ENCODE results near the gene HIC1.

HIC1 gene

GRCh38 chr17:2090210-2090641, 35.3 kb downstream of the HIC1 start:
- Histone ChIP-seq H3K27ac (replicated peaks) (no peak overlapping the region), H3K27me3 (ENCODE audit: insufficient read depth, poor library complexity, severe bottlenecking) (no peaks in the 10 kb centered on the region), H3K4me3 (replicated peaks; ENCODE audit: insufficient read depth, low read length) (no peak overlapping the region)
- TF ChIP-seq, protein P1, sequence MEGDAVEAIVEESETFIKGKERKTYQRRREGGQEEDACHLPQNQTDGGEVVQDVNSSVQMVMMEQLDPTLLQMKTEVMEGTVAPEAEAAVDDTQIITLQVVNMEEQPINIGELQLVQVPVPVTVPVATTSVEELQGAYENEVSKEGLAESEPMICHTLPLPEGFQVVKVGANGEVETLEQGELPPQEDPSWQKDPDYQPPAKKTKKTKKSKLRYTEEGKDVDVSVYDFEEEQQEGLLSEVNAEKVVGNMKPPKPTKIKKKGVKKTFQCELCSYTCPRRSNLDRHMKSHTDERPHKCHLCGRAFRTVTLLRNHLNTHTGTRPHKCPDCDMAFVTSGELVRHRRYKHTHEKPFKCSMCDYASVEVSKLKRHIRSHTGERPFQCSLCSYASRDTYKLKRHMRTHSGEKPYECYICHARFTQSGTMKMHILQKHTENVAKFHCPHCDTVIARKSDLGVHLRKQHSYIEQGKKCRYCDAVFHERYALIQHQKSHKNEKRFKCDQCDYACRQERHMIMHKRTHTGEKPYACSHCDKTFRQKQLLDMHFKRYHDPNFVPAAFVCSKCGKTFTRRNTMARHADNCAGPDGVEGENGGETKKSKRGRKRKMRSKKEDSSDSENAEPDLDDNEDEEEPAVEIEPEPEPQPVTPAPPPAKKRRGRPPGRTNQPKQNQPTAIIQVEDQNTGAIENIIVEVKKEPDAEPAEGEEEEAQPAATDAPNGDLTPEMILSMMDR (IDR thresholded peaks at IDR 0.05; ENCODE audit: insufficient read depth, low read length) = no peak
- TF ChIP-seq, protein P2, sequence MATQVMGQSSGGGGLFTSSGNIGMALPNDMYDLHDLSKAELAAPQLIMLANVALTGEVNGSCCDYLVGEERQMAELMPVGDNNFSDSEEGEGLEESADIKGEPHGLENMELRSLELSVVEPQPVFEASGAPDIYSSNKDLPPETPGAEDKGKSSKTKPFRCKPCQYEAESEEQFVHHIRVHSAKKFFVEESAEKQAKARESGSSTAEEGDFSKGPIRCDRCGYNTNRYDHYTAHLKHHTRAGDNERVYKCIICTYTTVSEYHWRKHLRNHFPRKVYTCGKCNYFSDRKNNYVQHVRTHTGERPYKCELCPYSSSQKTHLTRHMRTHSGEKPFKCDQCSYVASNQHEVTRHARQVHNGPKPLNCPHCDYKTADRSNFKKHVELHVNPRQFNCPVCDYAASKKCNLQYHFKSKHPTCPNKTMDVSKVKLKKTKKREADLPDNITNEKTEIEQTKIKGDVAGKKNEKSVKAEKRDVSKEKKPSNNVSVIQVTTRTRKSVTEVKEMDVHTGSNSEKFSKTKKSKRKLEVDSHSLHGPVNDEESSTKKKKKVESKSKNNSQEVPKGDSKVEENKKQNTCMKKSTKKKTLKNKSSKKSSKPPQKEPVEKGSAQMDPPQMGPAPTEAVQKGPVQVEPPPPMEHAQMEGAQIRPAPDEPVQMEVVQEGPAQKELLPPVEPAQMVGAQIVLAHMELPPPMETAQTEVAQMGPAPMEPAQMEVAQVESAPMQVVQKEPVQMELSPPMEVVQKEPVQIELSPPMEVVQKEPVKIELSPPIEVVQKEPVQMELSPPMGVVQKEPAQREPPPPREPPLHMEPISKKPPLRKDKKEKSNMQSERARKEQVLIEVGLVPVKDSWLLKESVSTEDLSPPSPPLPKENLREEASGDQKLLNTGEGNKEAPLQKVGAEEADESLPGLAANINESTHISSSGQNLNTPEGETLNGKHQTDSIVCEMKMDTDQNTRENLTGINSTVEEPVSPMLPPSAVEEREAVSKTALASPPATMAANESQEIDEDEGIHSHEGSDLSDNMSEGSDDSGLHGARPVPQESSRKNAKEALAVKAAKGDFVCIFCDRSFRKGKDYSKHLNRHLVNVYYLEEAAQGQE (IDR thresholded peaks at IDR 0.05; ENCODE audit: insufficient replicate concordance, low read depth) = no peak
- TF ChIP-seq SPI1 (IDR thresholded peaks at IDR 0.05; ENCODE audit: borderline replicate concordance, low read depth) (no peak), GABPA (IDR thresholded peaks at IDR 0.05; ENCODE audit: low read depth) (no peak), POLR2AphosphoS5 (IDR thresholded peaks at IDR 0.05; ENCODE audit: low read depth) (no peak)
- DNase-seq (ENCODE audit: low read depth in 1 of 2, low spot score in 1 of 2) = no peak

DNA sequence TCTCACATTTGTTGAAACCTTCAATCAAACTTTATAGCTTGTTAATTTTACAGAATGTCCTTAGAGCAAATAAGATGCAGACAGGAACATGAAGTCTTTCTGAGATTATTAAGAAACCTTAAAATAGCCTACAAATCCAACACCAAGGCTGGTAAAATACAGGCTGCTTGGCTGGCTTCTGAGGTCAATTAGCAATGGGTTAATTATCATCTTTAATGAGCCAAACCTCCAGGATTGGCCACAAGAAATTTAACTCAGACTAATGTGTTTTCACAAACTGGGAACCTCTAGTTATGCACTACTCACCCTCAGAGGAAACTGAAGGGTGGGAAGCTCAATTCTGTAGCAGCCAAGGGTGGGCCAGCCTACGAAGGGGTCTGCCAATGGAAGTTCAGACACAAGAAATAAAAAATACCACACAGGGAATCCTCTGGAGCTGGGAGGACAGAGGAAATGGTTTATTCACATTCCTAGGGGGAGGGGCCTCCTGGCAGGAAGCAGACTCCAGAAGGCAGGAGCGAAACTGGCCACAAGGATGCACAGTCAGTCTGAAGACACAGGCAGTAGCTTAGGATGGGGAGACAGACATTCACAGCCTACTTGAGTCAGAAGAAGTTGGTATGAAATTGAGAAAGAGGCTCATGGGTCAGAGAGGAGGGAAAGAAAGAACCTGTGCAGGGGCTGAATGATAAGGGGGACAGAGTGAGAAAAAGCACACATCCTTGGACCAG, 36.1 kb downstream of the HIC1 start:
- TF ChIP-seq, protein P1 (IDR thresholded peaks at IDR 0.05; ENCODE audit: insufficient read depth, low read length) = no peak
- TF ChIP-seq, protein P2 (IDR thresholded peaks at IDR 0.05; ENCODE audit: insufficient replicate concordance, low read depth) = no peak
- TF ChIP-seq SPI1 (IDR thresholded peaks at IDR 0.05; ENCODE audit: borderline replicate concordance, low read depth) (no peak), GABPA (IDR thresholded peaks at IDR 0.05; ENCODE audit: low read depth) (no peak), POLR2AphosphoS5 (IDR thresholded peaks at IDR 0.05; ENCODE audit: low read depth) (no peak)
- Histone ChIP-seq H3K27me3 (ENCODE audit: insufficient read depth, poor library complexity, severe bottlenecking) (no peaks in the 10 kb centered on the region), H3K4me3 (replicated peaks; ENCODE audit: insufficient read depth, low read length) (no peak overlapping the region), H3K27ac (replicated peaks) (no peak overlapping the region)
- no peak for DNase-seq (ENCODE audit: low read depth in 1 of 2, low spot score in 1 of 2)

GRCh38 chr17:2092253-2092652, 37.4 kb downstream of the HIC1 start:
- TF ChIP-seq GABPA (IDR thresholded peaks at IDR 0.05; ENCODE audit: low read depth) = no peak
- TF ChIP-seq SPI1 (IDR thresholded peaks at IDR 0.05; ENCODE audit: borderline replicate concordance, low read depth) = no peak
- TF ChIP-seq POLR2AphosphoS5 (IDR thresholded peaks at IDR 0.05; ENCODE audit: low read depth) = no peak
- TF ChIP-seq, protein P2 (IDR thresholded peaks at IDR 0.05; ENCODE audit: insufficient replicate concordance, low read depth) = no peak
- DNase-seq (ENCODE audit: low read depth in 1 of 2, low spot score in 1 of 2) = no peak
- H3K4me3 ChIP-seq (replicated peaks; ENCODE audit: insufficient read depth, low read length) = no peak overlapping the region
- no peaks in the 10 kb centered on the region for H3K27me3 ChIP-seq (ENCODE audit: insufficient read depth, poor library complexity, severe bottlenecking)
- no peak overlapping the region for H3K27ac ChIP-seq (replicated peaks)

Data from HL-60 (cell line).